ENCODE measurements around the gene BTN3A1. TPM values are rescaled to one million over a fixed set of nuclear protein-coding genes. Genes with fewer than 3 reads are reported as not detected.
"Not testable (repeated sequence)": the region's sequence is repeated elsewhere in the genome, so short reads cannot be mapped to it uniquely, and the experiment has no call there.

BTN3A1 gene
- total RNA-seq, 1 experiment from 2014 or later, result 26.2 TPM

DNA sequence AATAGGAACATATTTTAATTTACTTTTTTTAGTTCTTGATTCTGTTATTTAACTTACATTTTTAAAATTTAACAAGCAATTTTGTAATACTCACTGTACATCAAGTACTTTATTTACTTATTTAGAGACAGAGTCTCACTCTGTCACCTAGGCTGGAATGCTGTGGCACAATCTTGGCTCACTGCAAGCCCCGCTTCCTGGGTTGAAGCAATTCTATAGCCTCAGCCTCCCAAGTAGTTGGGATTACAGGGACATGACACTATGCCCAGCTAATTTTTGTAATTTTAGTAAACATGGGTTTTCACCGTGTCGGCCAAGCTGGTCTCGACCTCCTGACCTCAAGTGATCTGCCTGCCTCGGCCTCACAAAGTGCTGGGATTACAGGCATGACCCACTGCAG is 45.2 kb downstream of the BTN3A1 start:
- Histone ChIP-seq H3K27ac (no peak overlapping the region), H3K4me3 (no peak overlapping the region), H3K36me3 (peaks cover 24% of the 10 kb centered on the region), H3K27me3 (replicated peaks) (no peaks in the 10 kb centered on the region), H3K4me1 (replicated peaks) (no peaks in the 10 kb centered on the region; the same call in 1 of the 2 replicates), H3K9me3 (replicated peaks) (no peaks in the 10 kb centered on the region)
- DNase-seq (ENCODE audit: low read depth in 1 of 2, low spot score in 2 of 2), result no peak

GRCh38 chr6:26450240-26450639 is 48.2 kb downstream of the BTN3A1 start:
- no peak for DNase-seq (ENCODE audit: low read depth in 1 of 2, low spot score in 2 of 2)
- no peaks in the 10 kb centered on the region for H3K4me1 ChIP-seq (replicated peaks)

GRCh38 chr6:26452631-26453235 is 50.7 kb downstream of the BTN3A1 start:
- Histone ChIP-seq H3K36me3 (peaks cover 6% of the 10 kb centered on the region; the same call in 1 of the 2 replicates), H3K9me3 (replicated peaks) (no peaks in the 10 kb centered on the region), H3K27me3 (replicated peaks) (no peaks in the 10 kb centered on the region), H3K27ac (no peak overlapping the region), H3K4me3 (no peak overlapping the region), H3K4me1 (replicated peaks) (peaks cover 5% of the 10 kb centered on the region)
- DNase-seq (ENCODE audit: low read depth in 1 of 2, low spot score in 2 of 2), result no peak

More at GRCh38 chr6:26450240-26450639, 48.2 kb downstream of the BTN3A1 start:
- Histone ChIP-seq H3K36me3 (peaks cover 15% of the 10 kb centered on the region), H3K27me3 (replicated peaks) (no peaks in the 10 kb centered on the region), H3K9me3 (replicated peaks) (no peaks in the 10 kb centered on the region), H3K27ac (no peak overlapping the region), H3K4me3 (no peak overlapping the region)

DNA sequence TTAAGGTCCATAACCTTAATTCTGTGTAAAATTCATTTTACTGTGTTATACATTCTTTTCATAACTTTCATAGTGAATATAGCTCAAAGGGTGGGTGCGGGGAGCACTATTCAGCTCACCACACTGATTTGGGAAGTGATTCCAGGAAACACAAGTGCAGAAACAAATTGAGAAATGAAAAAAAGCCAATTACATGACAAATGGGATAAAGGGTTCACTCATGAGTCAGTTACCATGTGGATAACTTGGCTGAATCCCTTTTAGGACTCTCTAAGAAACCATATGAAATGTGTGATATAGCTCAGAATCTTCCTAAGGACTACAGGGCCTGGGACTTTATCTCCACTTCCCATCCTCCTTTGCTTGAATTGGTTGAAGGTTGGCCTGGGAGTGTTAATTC is 52.6 kb downstream of the BTN3A1 start:
- H3K4me1 ChIP-seq (replicated peaks), result peaks cover 10% of the 10 kb centered on the region
- no peak overlapping the region for H3K4me3 ChIP-seq
- H3K36me3 ChIP-seq, result peaks cover 14% of the 10 kb centered on the region
- H3K27me3 ChIP-seq (replicated peaks), result no peaks in the 10 kb centered on the region
- no peaks in the 10 kb centered on the region for H3K9me3 ChIP-seq (replicated peaks)
- no peak for DNase-seq (ENCODE audit: low read depth in 1 of 2, low spot score in 2 of 2)
- no peak overlapping the region for H3K27ac ChIP-seq

DNA sequence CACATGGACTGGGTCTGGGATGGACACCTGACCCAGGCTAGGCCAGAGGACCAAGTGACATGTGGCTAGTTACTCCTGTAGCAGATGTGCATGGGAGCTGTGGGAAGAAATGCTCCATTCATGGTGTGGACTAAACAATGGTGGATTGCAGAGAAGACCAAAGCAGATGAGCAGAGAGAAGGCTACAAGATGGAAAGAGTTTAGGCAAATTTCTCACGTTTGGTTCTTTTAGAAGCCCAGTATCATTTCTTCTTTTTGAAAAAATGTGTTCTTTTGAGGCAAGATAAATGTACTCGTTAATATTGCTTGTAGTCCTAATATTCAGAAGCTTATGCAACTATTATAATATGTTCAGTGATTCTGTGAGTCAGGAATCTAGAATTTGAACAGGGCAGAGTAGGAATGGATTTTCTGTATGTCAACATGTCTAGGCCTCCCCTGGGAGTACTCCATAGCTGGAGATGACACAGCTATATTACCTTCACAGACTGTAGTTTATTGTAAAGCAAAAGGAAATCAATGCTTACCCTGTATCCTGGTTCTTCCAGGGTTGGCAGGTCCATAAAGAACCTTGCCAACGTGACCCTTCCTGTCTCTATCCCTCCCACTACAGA is 53.4 kb downstream of the BTN3A1 start:
- Histone ChIP-seq H3K27ac (no peak overlapping the region), H3K36me3 (peaks cover 21% of the 10 kb centered on the region), H3K27me3 (replicated peaks) (no peaks in the 10 kb centered on the region), H3K4me1 (replicated peaks) (peaks cover 11% of the 10 kb centered on the region), H3K4me3 (no peak overlapping the region), H3K9me3 (replicated peaks) (no peaks in the 10 kb centered on the region)
- DNase-seq (ENCODE audit: low read depth in 1 of 2, low spot score in 2 of 2), result no peak

GRCh38 chr6:26457264-26457805 is 55.3 kb downstream of the BTN3A1 start:
- Histone ChIP-seq H3K27ac (peak overlapping the region; percentile 85), H3K27me3 (replicated peaks) (no peaks in the 10 kb centered on the region), H3K36me3 (peaks cover 39% of the 10 kb centered on the region), H3K9me3 (replicated peaks) (no peaks in the 10 kb centered on the region), H3K4me1 (replicated peaks) (peaks cover 17% of the 10 kb centered on the region), H3K4me3 (peak overlapping the region; percentile 66)
- DNase-seq (ENCODE audit: low read depth in 1 of 2, low spot score in 2 of 2), result no peak

DNA sequence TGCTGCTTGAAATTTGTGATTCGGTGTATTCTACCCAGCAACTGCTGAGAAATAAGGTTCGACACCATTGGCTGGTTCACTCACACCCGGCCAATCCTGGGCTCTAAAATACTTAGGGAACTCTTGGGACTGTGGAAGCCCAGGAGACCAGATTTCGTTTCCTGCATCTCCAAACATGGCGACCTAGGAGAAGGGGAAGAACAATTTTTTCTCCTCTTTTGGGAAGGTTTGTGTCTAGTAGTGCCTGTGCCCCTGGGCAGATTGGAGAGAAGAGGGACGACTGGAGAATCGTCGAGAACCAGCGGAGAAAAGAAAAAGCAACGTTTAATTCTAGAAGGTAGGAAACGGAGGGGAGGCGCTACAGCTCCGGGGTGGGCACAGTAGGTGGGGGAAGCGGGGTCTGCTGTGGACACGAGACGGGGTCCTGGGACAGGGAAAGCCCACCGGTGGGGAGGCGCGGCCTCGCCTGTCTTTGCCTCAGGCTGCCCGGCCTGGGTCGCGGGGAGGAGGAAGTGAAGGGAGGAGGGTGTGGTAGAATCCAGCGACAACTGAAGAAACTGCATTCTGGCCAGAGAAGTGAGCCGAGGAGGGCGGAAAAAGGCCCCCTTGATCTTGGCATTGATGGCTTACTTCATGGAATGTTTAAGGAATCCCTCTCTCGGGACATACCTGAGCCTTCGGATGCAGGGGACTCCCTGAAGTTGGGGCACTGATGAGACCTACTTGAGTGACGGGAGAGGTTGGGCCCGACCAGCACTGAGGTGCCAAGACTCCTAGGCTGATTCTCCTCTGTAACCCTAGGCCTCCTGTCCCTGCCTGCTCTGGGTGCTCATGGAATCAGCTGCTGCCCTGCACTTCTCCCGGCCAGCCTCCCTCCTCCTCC is 56.0 kb downstream of the BTN3A1 start, which contains the start of gene BTN2A1:
TSS of gene BTN2A1 (plus strand) at position 150 of the 883 bp plus-strand sequence. CDS start at position 832, 682 bp downstream.
- Histone ChIP-seq H3K36me3 (peaks cover 46% of the 10 kb centered on the region), H3K4me3 (peak within 1 kb of the TSS; percentile 66), H3K9me3 (replicated peaks) (no peaks in the 10 kb centered on the region), H3K27ac (peak within 1 kb of the TSS; percentile 85), H3K27me3 (replicated peaks) (no peaks in the 10 kb centered on the region), H3K4me1 (replicated peaks) (peaks cover 17% of the 10 kb centered on the region)
- DNase-seq (ENCODE audit: low read depth in 1 of 2, low spot score in 2 of 2), result peak; percentile 86 to 87

DNA sequence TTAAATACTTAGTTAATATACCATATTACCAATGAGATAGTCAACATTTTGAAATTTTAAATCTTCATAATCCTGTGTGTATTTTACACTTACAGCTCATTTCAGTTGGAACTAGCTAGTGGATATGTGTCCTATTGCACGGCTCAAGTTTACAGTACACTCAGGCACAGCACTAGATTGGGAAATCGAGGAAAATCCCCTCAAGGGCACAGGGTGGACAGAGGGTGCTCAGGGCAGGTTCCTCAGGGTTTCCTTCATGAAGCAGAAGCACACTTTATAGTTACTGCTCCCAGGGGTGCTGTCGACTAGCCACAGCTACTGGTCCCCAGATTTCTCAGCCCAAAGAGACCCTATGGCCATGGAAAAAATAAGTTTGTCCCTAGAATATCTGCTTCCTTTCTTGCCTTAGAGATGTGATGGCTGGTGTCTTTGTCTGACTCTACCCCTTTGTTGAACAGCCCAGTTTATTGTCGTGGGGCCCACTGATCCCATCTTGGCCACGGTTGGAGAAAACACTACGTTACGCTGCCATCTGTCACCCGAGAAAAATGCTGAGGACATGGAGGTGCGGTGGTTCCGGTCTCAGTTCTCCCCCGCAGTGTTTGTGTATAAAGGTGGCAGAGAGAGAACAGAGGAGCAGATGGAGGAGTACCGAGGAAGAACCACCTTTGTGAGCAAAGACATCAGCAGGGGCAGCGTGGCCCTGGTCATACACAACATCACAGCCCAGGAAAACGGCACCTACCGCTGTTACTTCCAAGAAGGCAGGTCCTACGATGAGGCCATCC is 57.1 kb downstream of the BTN3A1 start:
- Histone ChIP-seq H3K4me1 (replicated peaks) (peaks cover 17% of the 10 kb centered on the region), H3K9me3 (replicated peaks) (no peaks in the 10 kb centered on the region), H3K36me3 (peaks cover 58% of the 10 kb centered on the region), H3K4me3 (peak overlapping the region; percentile 66; the same call in 1 of the 2 replicates), H3K27ac (no peak overlapping the region), H3K27me3 (replicated peaks) (no peaks in the 10 kb centered on the region)
- no peak for DNase-seq (ENCODE audit: low read depth in 1 of 2, low spot score in 2 of 2)

- not testable (repeated sequence) for H3K4me3 ChIP-seq; H3K27ac ChIP-seq; H3K9me3 ChIP-seq (replicated peaks); DNase-seq (ENCODE audit: low read depth in 1 of 2, low spot score in 2 of 2); H3K27me3 ChIP-seq (replicated peaks)
- Histone ChIP-seq H3K4me1 (replicated peaks) (peaks cover 17% of the 10 kb centered on the region), H3K36me3 (peaks cover 80% of the 10 kb centered on the region)
These were observed 59.3 kb downstream of the BTN3A1 start for GRCh38 chr6:26461353-26461752.

DNA sequence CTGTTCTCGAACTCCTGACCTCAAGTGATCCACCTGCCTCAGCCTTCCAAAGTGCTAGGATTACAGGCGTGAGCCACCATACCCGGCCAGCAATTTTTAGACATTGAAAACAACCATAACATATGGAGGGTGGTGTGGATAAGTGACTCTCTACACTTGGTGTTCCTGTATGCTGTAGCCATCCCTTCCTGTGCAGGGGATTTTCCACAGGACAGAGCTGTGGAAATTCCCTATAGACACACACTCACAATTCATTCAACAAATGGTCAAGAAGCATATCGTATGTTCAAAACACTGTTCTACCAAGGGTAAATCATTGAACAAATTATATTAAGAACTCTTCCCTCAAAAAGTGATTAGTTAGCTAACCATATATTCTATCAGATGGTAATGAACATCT is 61.9 kb downstream of the BTN3A1 start:
- Histone ChIP-seq H3K36me3 (peaks cover 100% of the 10 kb centered on the region), H3K4me3 (no peak overlapping the region), H3K9me3 (replicated peaks) (no peaks in the 10 kb centered on the region), H3K27me3 (replicated peaks) (no peaks in the 10 kb centered on the region), H3K4me1 (replicated peaks) (peaks cover 9% of the 10 kb centered on the region), H3K27ac (no peak overlapping the region)
- no peak for DNase-seq (ENCODE audit: low read depth in 1 of 2, low spot score in 2 of 2)

DNA sequence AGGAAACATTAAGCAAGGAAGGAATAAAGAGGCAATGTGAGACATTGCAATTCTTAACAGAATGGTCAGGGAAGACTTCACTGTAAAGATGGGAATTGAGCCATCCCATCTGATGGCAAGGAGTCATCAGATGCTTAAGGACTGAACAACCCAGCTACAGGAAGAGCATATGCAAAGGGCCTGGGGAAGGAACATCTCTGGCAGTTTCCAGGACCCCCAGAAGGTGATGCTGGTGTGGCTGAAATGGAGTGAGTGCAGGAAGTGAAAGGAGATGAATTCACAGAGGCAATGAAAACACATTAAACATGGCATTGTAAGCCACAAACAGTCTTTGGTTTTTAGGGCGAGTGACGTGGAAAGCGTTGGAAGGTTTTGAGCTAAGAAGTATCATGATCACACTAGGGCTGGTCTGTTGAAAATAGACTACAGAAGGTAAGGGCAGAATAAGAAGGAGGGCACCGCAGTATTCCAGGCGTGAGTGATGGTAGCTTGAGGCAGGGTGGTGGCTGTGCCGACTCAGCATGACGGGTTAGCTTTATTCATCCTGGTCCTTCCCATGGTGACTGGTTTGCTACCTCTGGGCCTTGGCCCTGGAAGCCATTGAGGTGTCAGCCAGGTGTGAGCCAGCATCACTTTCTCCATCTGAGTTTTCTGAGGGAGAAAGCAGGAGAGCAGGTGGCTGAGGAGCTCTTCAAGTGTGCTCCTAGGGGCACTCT is 62.5 kb downstream of the BTN3A1 start:
- H3K27me3 ChIP-seq (replicated peaks), result no peaks in the 10 kb centered on the region
- H3K4me1 ChIP-seq (replicated peaks), result peaks cover 6% of the 10 kb centered on the region
- peaks cover 100% of the 10 kb centered on the region for H3K36me3 ChIP-seq
- no peak for DNase-seq (ENCODE audit: low read depth in 1 of 2, low spot score in 2 of 2)
- H3K9me3 ChIP-seq (replicated peaks), result no peaks in the 10 kb centered on the region
- H3K27ac ChIP-seq, result no peak overlapping the region
- no peak overlapping the region for H3K4me3 ChIP-seq
